A549 (cell line): Measurements from ENCODE around the gene ABTB1. TPM values are rescaled to one million over a fixed set of nuclear protein-coding genes. Genes with fewer than 3 reads are reported as not detected.

ENCODE experiments used
- ATAC-seq, 2 experiments: fragments of 200-7000 bp in 1 of 2; fragments of >200 bp in 1 of 2; cut with Nextera tagmentation in 1 of 2; cut with Tn5 transposase in 1 of 2; 3 replicates each; pipeline versions ENCODE4 v1.8.0 to v1.9.1; 2018 to 2020; ENCODE audit warnings: mild to moderate bottlenecking in 1 of 2, moderate library complexity in 1 of 2
- CTCF ChIA-PET: fragments of 300-600 bp; sonication (Branson Sonifier 250); formaldehyde crosslinking; extraction: SDS; loops from one replicate; lab custom pipeline; 2021; ENCODE audit warnings: antibody characterized with exemption, inconsistent platforms; lab: Yijun Ruan, JAX
- POLR2A ChIA-PET: fragments of 350-600 bp; formaldehyde crosslinking; extraction: SDS; loops from one replicate; lab custom pipeline; 2021; ENCODE audit warnings: antibody characterized with exemption, inconsistent platforms; lab: Yijun Ruan, JAX
- DNase-seq, 2 experiments: peaks; one replicate each; pipeline versions ENCODE4 v3.0.0 to v3.0.0-alpha.2; 2011 to 2016; ENCODE audit warnings: low read depth in 1 of 2, low spot score in 1 of 2
- FAIRE-seq: peaks from 2 replicates; lab custom pipeline; 2011; peaks lifted over from hg19 to GRCh38; lab: Jason Lieb, UNC
- H3K27ac ChIP-seq, 2 experiments: fragments of >200 bp; sonication (Bioruptor Twin); formaldehyde crosslinking; 3 replicates each; pipeline ENCODE4 v1.5.1; 2016 to 2017
- H3K4me1 ChIP-seq: fragments of >200 bp; sonication (Bioruptor Twin); formaldehyde crosslinking; 3 replicates; pipeline ENCODE4 v1.6.1; 2016
- H3K4me2 ChIP-seq: fragments of >200 bp; sonication (Bioruptor Twin); formaldehyde crosslinking; 3 replicates; pipeline ENCODE4 v1.6.1; 2016
- H3K4me3 ChIP-seq: fragments of >200 bp; sonication (Bioruptor Twin); formaldehyde crosslinking; 3 replicates; pipeline ENCODE4 v1.5.1; 2016
- H3K9me3 ChIP-seq: fragments of >200 bp; sonication (Bioruptor Twin); formaldehyde crosslinking; 3 replicates; pipeline ENCODE4 v1.6.1; 2016
- ATOH8 ChIP-seq: fragments of 250-450 bp; sonication (Bioruptor Pico); IDR thresholded peaks from 2 replicates; pipeline ENCODE4 v1.5.0; 2020; ENCODE audit warnings: low read depth, mild to moderate bottlenecking, moderate library complexity
- CBX2 ChIP-seq: fragments of 200-600 bp; sonication (generic); IDR thresholded peaks from 2 replicates; pipeline ENCODE4 v1.6.1; 2016; ENCODE audit warnings: low read depth, mild to moderate bottlenecking, borderline replicate concordance
- CBX8 ChIP-seq: fragments of 200-600 bp; sonication (generic); IDR thresholded peaks from 2 replicates; pipeline ENCODE4 v1.6.1; 2016
- E2F6 ChIP-seq: IDR thresholded peaks from 2 replicates; pipeline ENCODE4 v1.6.1; 2012; ENCODE audit warnings: low read depth, borderline replicate concordance
- EHF ChIP-seq: fragments of 250-450 bp; sonication (Bioruptor Pico); IDR thresholded peaks from 2 replicates; pipeline ENCODE4 v1.5.0; 2020; ENCODE audit warnings: mild to moderate bottlenecking
- EHMT2 ChIP-seq: fragments of 200-600 bp; sonication (generic); IDR thresholded peaks from 2 replicates; pipeline ENCODE4 v1.6.1; 2016; ENCODE audit warnings: antibody characterized with exemption, low read depth, mild to moderate bottlenecking, moderate library complexity
- ELK1 ChIP-seq: fragments of 150-350 bp; IDR thresholded peaks from 2 replicates; pipeline ENCODE4 v1.6.1; 2014; ENCODE audit warnings: low read depth, mild to moderate bottlenecking, low read length
- FOXS1 ChIP-seq: fragments of 250-450 bp; sonication (Bioruptor Pico); IDR thresholded peaks from 2 replicates; pipeline ENCODE4 v1.5.0; 2020; ENCODE audit warnings: mild to moderate bottlenecking, moderate library complexity
- HDAC2 ChIP-seq: fragments of 200-600 bp; sonication (generic); IDR thresholded peaks from 2 replicates; pipeline ENCODE4 v1.6.1; 2016
- HOXB13 ChIP-seq: fragments of 250-450 bp; sonication (Bioruptor Pico); IDR thresholded peaks from 2 replicates; pipeline ENCODE4 v1.5.0; 2020; ENCODE audit warnings: low read depth, mild to moderate bottlenecking, moderate library complexity
- JUN ChIP-seq, 2 experiments: fragments of >200 bp; sonication (Bioruptor Twin); formaldehyde crosslinking; IDR thresholded peaks; 2 replicates in 1 of 2; 3 replicates in 1 of 2; pipeline ENCODE4 v1.6.1; 2016 to 2017
- JUNB ChIP-seq: fragments of >200 bp; sonication (Bioruptor Twin); formaldehyde crosslinking; IDR thresholded peaks from 2 replicates; pipeline ENCODE4 v1.6.1; 2016
- KDM5A ChIP-seq: fragments of 200-600 bp; sonication (generic); IDR thresholded peaks from 2 replicates; pipeline ENCODE4 v1.6.1; 2016; ENCODE audit warnings: antibody characterized with exemption, mild to moderate bottlenecking
- MAFK ChIP-seq: fragments of 450-650 bp; IDR thresholded peaks from 2 replicates; pipeline ENCODE4 v1.6.1; 2014; ENCODE audit not compliant: partially characterized antibody
- MAX ChIP-seq: IDR thresholded peaks from 2 replicates; pipeline ENCODE4 v1.6.1; 2012
- NFE2L2 ChIP-seq: fragments of 150-350 bp; conservative IDR thresholded peaks from 2 replicates; pipeline ENCODE4 v1.6.1; 2014; ENCODE audit warnings: low read length
- NR3C1 ChIP-seq: fragments of >200 bp; sonication (Bioruptor Twin); formaldehyde crosslinking; IDR thresholded peaks from 3 replicates; pipeline ENCODE4 v1.6.1; 2017
- PBX3 ChIP-seq: IDR thresholded peaks from 2 replicates; pipeline ENCODE4 v1.6.1; 2012
- POLR2A ChIP-seq: IDR thresholded peaks from 2 replicates; pipeline ENCODE4 v1.6.1; 2012; ENCODE audit warnings: mild to moderate bottlenecking, low read length
- POLR2AphosphoS2 ChIP-seq: conservative IDR thresholded peaks from 2 replicates; pipeline ENCODE4 v1.6.1; 2012; ENCODE audit warnings: low read length, improper control_type of control experiment, inconsistent platforms
- REST ChIP-seq: fragments of 200-600 bp; sonication (generic); IDR thresholded peaks from 2 replicates; pipeline ENCODE4 v1.6.1; 2016; ENCODE audit warnings: antibody characterized with exemption, mild to moderate bottlenecking, moderate library complexity
- SMC3 ChIP-seq: fragments of >200 bp; sonication (Bioruptor Twin); formaldehyde crosslinking; IDR thresholded peaks from 3 replicates; pipeline ENCODE4 v1.6.1; 2018; ENCODE audit warnings: inconsistent platforms
- SREBF2 ChIP-seq: fragments of 450-650 bp; IDR thresholded peaks from 2 replicates; pipeline ENCODE4 v1.6.1; 2014; ENCODE audit warnings: mild to moderate bottlenecking, moderate library complexity
- TFCP2L1 ChIP-seq: fragments of 250-450 bp; sonication (Bioruptor Pico); IDR thresholded peaks from 2 replicates; pipeline ENCODE4 v1.5.0; 2021; ENCODE audit warnings: mild to moderate bottlenecking
- TP53 ChIP-seq: fragments of 250-450 bp; sonication (Bioruptor Pico); IDR thresholded peaks from 2 replicates; pipeline ENCODE4 v1.5.0; 2021; ENCODE audit warnings: mild to moderate bottlenecking, moderate library complexity
- ZC3H11A ChIP-seq: fragments of 450-650 bp; IDR thresholded peaks from 2 replicates; pipeline ENCODE4 v1.6.1; 2014; ENCODE audit warnings: antibody characterized with exemption, mild to moderate bottlenecking
- ZFP36 ChIP-seq: fragments of 450-650 bp; IDR thresholded peaks from 2 replicates; pipeline ENCODE4 v1.6.1; 2014; ENCODE audit warnings: borderline replicate concordance; ENCODE audit not compliant: partially characterized antibody
- ZNF302 ChIP-seq: fragments of 250-450 bp; sonication (Bioruptor Pico); IDR thresholded peaks from 2 replicates; pipeline ENCODE4 v1.9.0; 2021; ENCODE audit warnings: inconsistent platforms, mild to moderate bottlenecking, moderate library complexity
- WGBS: methylation state at CpG from one replicate; pipeline ENCODE4 v1.1.6; 2017; ENCODE audit errors: missing lambda C conversion rate; 5-methylcytosine and 5-hydroxymethylcytosine counted together
- polyA plus RNA-seq, 4 experiments: library from polyadenylated mRNA; depleted of rRNA in 3 of 4; stranded (reverse); fragments of >200 nt; fragmentation: RNase III in 1 of 4; extraction: RNeasy Plus Mini Kit Qiagen cat#74134 plus additional on column Dnase treatment in 1 of 4; gene quantifications; 2 replicates in 3 of 4; 3 replicates in 1 of 4; pipeline ENCODE4 v1.2.3, GENCODE V29; 2011 to 2017

ABTB1 gene
- polyA plus RNA-seq, 2 of the 4 experiments (the other 2 are of a cell fraction) = 9.7 to 13.2 TPM

- H3K9me3 ChIP-seq = no peaks in the 10 kb centered on the region
- H3K4me2 ChIP-seq = no peak overlapping the region
- H3K4me3 ChIP-seq = no peak overlapping the region
- no peak overlapping the region for H3K27ac ChIP-seq
- DNase-seq (no peak), ATAC-seq (no peak), FAIRE-seq (no peak)
- no peak for TF ChIP-seq TFCP2L1 (CRISPR knock-in tag)
- no peak for TF ChIP-seq FOXS1 (CRISPR knock-in tag)
- TF ChIP-seq SMC3 = no peak
- TF ChIP-seq HOXB13 = no peak
- no peak for TF ChIP-seq EHF (CRISPR knock-in tag)
- no peak for TF ChIP-seq JUNB
- no peak for TF ChIP-seq ZFP36
- no peak for TF ChIP-seq E2F6
- TF ChIP-seq POLR2AphosphoS2 = no peak
- TF ChIP-seq ZC3H11A = no peak
- TF ChIP-seq NR3C1 = no peak
- no peak for TF ChIP-seq ELK1
- ChIA-PET POLR2A (no interaction called here), CTCF (interaction anchor here (0.5 to 7.5 kb wide), 6 partner anchors 7 to 282 kb away, joined by 3 to 45 read pairs (median 5); no protein-coding TSS in a partner anchor)
- WGBS = 87% methylated on average over 6 of the region's 17 CpGs
- peaks cover 6% of the 10 kb centered on the region; the same call in 1 of the 3 replicates for H3K4me1 ChIP-seq
Observed at GRCh38 chr3:127677541-127678314, 5.0 kb downstream of the ABTB1 start.

GRCh38 chr3:127678315-127678599 is 5.5 kb downstream of the ABTB1 start:
- no peaks in the 10 kb centered on the region for H3K9me3 ChIP-seq
- ChIA-PET CTCF (interaction anchor here (0.5 to 7.5 kb wide), 6 partner anchors 8 to 293 kb away, joined by 3 to 45 read pairs (median 6); no protein-coding TSS in a partner anchor), POLR2A (no interaction called here)
- H3K4me1 ChIP-seq = peaks cover 6% of the 10 kb centered on the region; the same call in 1 of the 3 replicates
- TF ChIP-seq SREBF2 = no peak
- TF ChIP-seq HDAC2 = no peak
- no peak for TF ChIP-seq REST
- TF ChIP-seq CBX8 = no peak
- no peak for TF ChIP-seq MAFK
- TF ChIP-seq POLR2A = no peak
- no peak for TF ChIP-seq MAX
- no peak for TF ChIP-seq NFE2L2
- TF ChIP-seq JUN (IDR thresholded peaks at IDR 0.05) = no peak
- no peak for TF ChIP-seq KDM5A
- no peak for TF ChIP-seq CBX2
- TF ChIP-seq POLR2AphosphoS2 = no peak
- no peak for TF ChIP-seq PBX3
- no peak for TF ChIP-seq EHMT2
- TF ChIP-seq ATOH8 (CRISPR knock-in tag) = no peak
- TF ChIP-seq FOXS1 (CRISPR knock-in tag) = no peak
- TF ChIP-seq TP53 (CRISPR knock-in tag) = no peak
- no peak for TF ChIP-seq ZNF302 (CRISPR knock-in tag)
- WGBS = 97% methylated on average over 7 of the region's 8 CpGs
- no peak overlapping the region for H3K4me2 ChIP-seq
- no peak overlapping the region for H3K4me3 ChIP-seq
- no peak for ATAC-seq
- no peak for FAIRE-seq
- DNase-seq = no peak
- no peak overlapping the region for H3K27ac ChIP-seq
